Retinal pigment epithelial cell (primary cell): ENCODE measurements around the gene RPH3AL.

Source experiments
- DNase-seq: peaks from one replicate; pipeline ENCODE4 v3.0.0-alpha.2; 2010; ENCODE audit warnings: low read depth
- H3K4me3 ChIP-seq: 2 replicates; pipeline ENCODE4 v1.5.1; 2011; ENCODE audit warnings: mild to moderate bottlenecking, low read length, control low read depth, moderate library complexity
- CTCF ChIP-seq: conservative IDR thresholded peaks from 2 replicates; pipeline ENCODE4 v1.5.1; 2011; ENCODE audit warnings: low read depth, low read length, control low read depth, inconsistent platforms

The RPH3AL gene

GRCh38 chr17:187130-187529 lies 165.5 kb downstream of the RPH3AL start:
- no peak for DNase-seq
- no peak overlapping the region for H3K4me3 ChIP-seq

GRCh38 chr17:185445-186138 lies 167.0 kb downstream of the RPH3AL start:
- TF ChIP-seq CTCF = no peak
- no peak for DNase-seq
- H3K4me3 ChIP-seq = no peak overlapping the region

More at GRCh38 chr17:187130-187529, 165.5 kb downstream of the RPH3AL start:
- TF ChIP-seq CTCF = no peak

GRCh38 chr17:183021-183420 lies 169.6 kb downstream of the RPH3AL start:
- no peak for TF ChIP-seq CTCF
- no peak overlapping the region for H3K4me3 ChIP-seq
- no peak for DNase-seq

GRCh38 chr17:182050-182751 lies 170.4 kb downstream of the RPH3AL start:
- no peak overlapping the region for H3K4me3 ChIP-seq
- TF ChIP-seq CTCF = no peak
- no peak for DNase-seq

- peak; percentile 17 for DNase-seq
- H3K4me3 ChIP-seq = no peak within 1 kb of the TSS
- no peak for TF ChIP-seq CTCF
Measured at GRCh38 chr17:181245-182049, 171.2 kb downstream of the RPH3AL start, which contains the start of gene DOC2B. TSS of gene DOC2B (minus strand) at chr17:181650. CDS start at chr17:181479, 171 bp downstream.

GRCh38 chr17:180381-181244 lies 172.0 kb downstream of the RPH3AL start:
- no peak overlapping the region for H3K4me3 ChIP-seq
- no peak for DNase-seq
- TF ChIP-seq CTCF = no peak
